HEK293 (cell line): ENCODE measurements around the gene AXIN1.

ENCODE experiments used
- CTCF ChIA-PET: fragments of 350-600 bp; formaldehyde crosslinking; extraction: SDS; loops from one replicate; lab custom pipeline; 2021; ENCODE audit warnings: antibody characterized with exemption; lab: Yijun Ruan, JAX
- POLR2A ChIA-PET: fragments of 300-600 bp; formaldehyde crosslinking; extraction: SDS; loops from one replicate; lab custom pipeline; 2020; ENCODE audit warnings: antibody characterized with exemption, inconsistent platforms; lab: Yijun Ruan, JAX
- H3K27ac ChIP-seq: fragments of 200-500 bp; sonication (Bioruptor generic); 2 replicates; pipeline ENCODE4 v1.5.1; 2014; ENCODE audit warnings: low read depth, low read length, control low read depth, inconsistent platforms; ENCODE audit errors: extremely low read depth
- H3K36me3 ChIP-seq, 2 experiments: fragments of 200-500 bp in 1 of 2; sonication (Bioruptor generic) in 1 of 2; 1 replicate in 1 of 2; 2 replicates in 1 of 2; pipeline ENCODE4 v1.5.1; 2014 to 2017; ENCODE audit warnings: inconsistent platforms in 2 of 2, low read length in 2 of 2; ENCODE audit not compliant: control insufficient read depth in 2 of 2, insufficient read depth in 1 of 2
- H3K4me1 ChIP-seq: fragments of 200-500 bp; sonication (Bioruptor generic); 2 replicates; pipeline ENCODE4 v1.5.1; 2014; ENCODE audit warnings: mild to moderate bottlenecking, low read length, inconsistent platforms; ENCODE audit not compliant: control insufficient read depth, insufficient read depth
- H3K4me3 ChIP-seq: 2 replicates; pipeline ENCODE4 v1.5.1; 2011; ENCODE audit warnings: low read depth, mild to moderate bottlenecking, control low read depth, low read length, moderate library complexity
- H3K9me3 ChIP-seq: fragments of 200-500 bp; sonication (Bioruptor generic); 2 replicates; pipeline ENCODE4 v1.5.1; 2014; ENCODE audit warnings: low read depth, low read length, inconsistent platforms; ENCODE audit not compliant: control insufficient read depth, insufficient read depth
- CTCF ChIP-seq: fragments of 450-650 bp; formaldehyde crosslinking; IDR thresholded peaks from 2 replicates; pipeline ENCODE4 v1.5.1; 2016; ENCODE audit warnings: missing biosample characterization, missing genetic modification characterization
- GFI1B ChIP-seq: fragments of 450-650 bp; formaldehyde crosslinking; IDR thresholded peaks from 2 replicates; pipeline ENCODE4 v1.5.1; 2016; ENCODE audit warnings: missing biosample characterization, missing genetic modification characterization
- SALL2 ChIP-seq: fragments of 450-650 bp; formaldehyde crosslinking; IDR thresholded peaks from 2 replicates; pipeline ENCODE4 v1.5.0; 2017; ENCODE audit warnings: missing biosample characterization, mild to moderate bottlenecking, missing genetic modification characterization, borderline replicate concordance
- SETDB1 ChIP-seq: IDR thresholded peaks from one replicate; pipeline ENCODE4 v1.6.1; 2017; ENCODE audit warnings: mild to moderate bottlenecking, low read length, moderate library complexity, mixed read lengths; ENCODE audit not compliant: insufficient read length
- YY1 ChIP-seq: fragments of 450-650 bp; formaldehyde crosslinking; IDR thresholded peaks from 2 replicates; pipeline ENCODE4 v1.5.1; 2018; ENCODE audit warnings: missing biosample characterization, missing genetic modification characterization
- ZEB2 ChIP-seq: fragments of 450-650 bp; formaldehyde crosslinking; IDR thresholded peaks from 2 replicates; pipeline ENCODE4 v1.5.1; 2016; ENCODE audit warnings: missing biosample characterization, missing genetic modification characterization
- ZNF10 ChIP-seq: fragments of 450-650 bp; formaldehyde crosslinking; IDR thresholded peaks from 2 replicates; pipeline ENCODE4 v1.5.1; 2017; ENCODE audit warnings: missing biosample characterization, missing genetic modification characterization
- ZNF133 ChIP-seq: fragments of 450-650 bp; formaldehyde crosslinking; IDR thresholded peaks from 2 replicates; pipeline ENCODE4 v1.5.1; 2016; ENCODE audit warnings: missing biosample characterization, missing genetic modification characterization
- ZNF239 ChIP-seq: fragments of 450-650 bp; formaldehyde crosslinking; IDR thresholded peaks from 2 replicates; pipeline ENCODE4 v1.5.1; 2016; ENCODE audit warnings: missing biosample characterization, missing genetic modification characterization
- ZNF366 ChIP-seq: fragments of 450-650 bp; formaldehyde crosslinking; conservative IDR thresholded peaks from 2 replicates; pipeline ENCODE4 v1.5.1; 2016; ENCODE audit warnings: missing biosample characterization, missing genetic modification characterization
- ZNF404 ChIP-seq: fragments of 450-650 bp; formaldehyde crosslinking; IDR thresholded peaks from 2 replicates; pipeline ENCODE4 v1.5.1; 2017; ENCODE audit warnings: missing biosample characterization, missing genetic modification characterization
- ZNF473 ChIP-seq: fragments of 450-650 bp; formaldehyde crosslinking; IDR thresholded peaks from 2 replicates; pipeline ENCODE4 v1.5.1; 2017; ENCODE audit warnings: missing biosample characterization, missing genetic modification characterization
- ZNF514 ChIP-seq: fragments of 450-650 bp; formaldehyde crosslinking; IDR thresholded peaks from 2 replicates; pipeline ENCODE4 v1.5.1; 2016; ENCODE audit warnings: missing biosample characterization, missing genetic modification characterization
- ZNF529 ChIP-seq: fragments of 450-650 bp; formaldehyde crosslinking; IDR thresholded peaks from 2 replicates; pipeline ENCODE4 v1.5.1; 2017; ENCODE audit warnings: missing genetic modification characterization, missing biosample characterization; ENCODE audit not compliant: insufficient replicate concordance
- ZNF549 ChIP-seq: fragments of 450-650 bp; IDR thresholded peaks from 2 replicates; pipeline ENCODE4 v1.5.1; 2018; ENCODE audit warnings: missing biosample characterization, missing genetic modification characterization, mild to moderate bottlenecking, inconsistent platforms, moderate library complexity
- ZNF626 ChIP-seq: fragments of 450-650 bp; sonication (Bioruptor Pico); formaldehyde crosslinking; IDR thresholded peaks from 2 replicates; pipeline ENCODE4 v1.5.1; 2018; ENCODE audit warnings: missing biosample characterization, missing genetic modification characterization, inconsistent platforms
- ZNF639 ChIP-seq: fragments of 450-650 bp; formaldehyde crosslinking; IDR thresholded peaks from 2 replicates; pipeline ENCODE4 v1.5.1; 2016; ENCODE audit warnings: missing biosample characterization, missing genetic modification characterization
- ZNF664 ChIP-seq: fragments of 450-650 bp; formaldehyde crosslinking; IDR thresholded peaks from 2 replicates; pipeline ENCODE4 v1.5.1; 2016; ENCODE audit warnings: missing biosample characterization, missing genetic modification characterization
- ZNF677 ChIP-seq: fragments of 450-650 bp; IDR thresholded peaks from 2 replicates; pipeline ENCODE4 v1.5.0; 2018; ENCODE audit warnings: missing biosample characterization, mild to moderate bottlenecking, missing genetic modification characterization, moderate library complexity
- ZNF707 ChIP-seq: fragments of 450-650 bp; formaldehyde crosslinking; IDR thresholded peaks from 2 replicates; pipeline ENCODE4 v1.5.1; 2016; ENCODE audit warnings: missing biosample characterization, missing genetic modification characterization
- TF ChIP-seq, protein P1 (sequence below): fragments of 450-650 bp; formaldehyde crosslinking; IDR thresholded peaks from 2 replicates; pipeline ENCODE4 v1.5.1; 2016; ENCODE audit warnings: missing biosample characterization, missing genetic modification characterization, low read depth
- TF ChIP-seq, protein P2 (sequence below): fragments of 450-650 bp; formaldehyde crosslinking; IDR thresholded peaks from 2 replicates; pipeline ENCODE4 v1.5.1; 2016; ENCODE audit warnings: missing biosample characterization, missing genetic modification characterization

Gene AXIN1

GRCh38 chr16:346587-346986 is 5.9 kb downstream of the AXIN1 start (continued):
- TF ChIP-seq, protein P1, sequence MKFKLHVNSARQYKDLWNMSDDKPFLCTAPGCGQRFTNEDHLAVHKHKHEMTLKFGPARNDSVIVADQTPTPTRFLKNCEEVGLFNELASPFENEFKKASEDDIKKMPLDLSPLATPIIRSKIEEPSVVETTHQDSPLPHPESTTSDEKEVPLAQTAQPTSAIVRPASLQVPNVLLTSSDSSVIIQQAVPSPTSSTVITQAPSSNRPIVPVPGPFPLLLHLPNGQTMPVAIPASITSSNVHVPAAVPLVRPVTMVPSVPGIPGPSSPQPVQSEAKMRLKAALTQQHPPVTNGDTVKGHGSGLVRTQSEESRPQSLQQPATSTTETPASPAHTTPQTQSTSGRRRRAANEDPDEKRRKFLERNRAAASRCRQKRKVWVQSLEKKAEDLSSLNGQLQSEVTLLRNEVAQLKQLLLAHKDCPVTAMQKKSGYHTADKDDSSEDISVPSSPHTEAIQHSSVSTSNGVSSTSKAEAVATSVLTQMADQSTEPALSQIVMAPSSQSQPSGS: no peak
- TF ChIP-seq, protein P2, sequence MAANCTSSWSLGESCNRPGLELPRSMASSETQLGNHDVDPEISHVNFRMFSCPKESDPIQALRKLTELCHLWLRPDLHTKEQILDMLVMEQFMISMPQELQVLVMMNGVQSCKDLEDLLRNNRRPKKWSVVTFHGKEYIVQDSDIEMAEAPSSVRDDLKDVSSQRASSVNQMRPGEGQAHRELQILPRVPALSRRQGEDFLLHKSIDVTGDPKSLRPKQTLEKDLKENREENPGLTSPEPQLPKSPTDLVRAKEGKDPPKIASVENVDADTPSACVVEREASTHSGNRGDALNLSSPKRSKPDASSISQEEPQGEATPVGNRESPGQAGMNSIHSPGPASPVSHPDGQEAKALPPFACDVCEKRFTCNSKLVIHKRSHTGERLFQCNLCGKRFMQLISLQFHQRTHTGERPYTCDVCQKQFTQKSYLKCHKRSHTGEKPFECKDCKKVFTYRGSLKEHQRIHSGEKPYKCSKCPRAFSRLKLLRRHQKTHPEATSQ (tag by site-specific recombination): no peak

DNA sequence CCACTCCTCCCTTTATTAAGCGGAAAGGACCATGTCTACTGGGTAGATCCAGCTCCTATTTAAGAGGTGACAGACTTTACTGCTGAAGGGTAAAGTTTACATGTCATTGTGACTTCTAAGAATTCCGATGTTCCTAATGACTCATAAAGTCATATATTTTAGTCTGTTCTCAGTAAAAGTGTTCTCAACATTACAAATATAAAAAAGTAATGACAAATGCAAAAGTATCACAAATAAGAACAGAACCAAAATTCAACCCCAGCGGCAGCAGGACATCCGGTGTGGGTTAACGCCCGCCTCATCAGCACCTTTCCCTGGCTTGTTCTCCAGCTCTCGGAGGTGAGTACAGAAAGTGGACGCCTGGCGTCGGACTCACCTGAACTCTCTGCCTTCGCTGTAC is 6.8 kb downstream of the AXIN1 start:
- TF ChIP-seq ZNF529 (tag by site-specific recombination): no peak
- TF ChIP-seq CTCF (tag by site-specific recombination): no peak
- no peak for TF ChIP-seq YY1 (tag by site-specific recombination)
- TF ChIP-seq ZNF404 (tag by site-specific recombination): no peak
- no peak for TF ChIP-seq ZEB2 (tag by site-specific recombination)
- TF ChIP-seq SALL2: no peak
- TF ChIP-seq ZNF10 (tag by site-specific recombination): no peak
- no peak for TF ChIP-seq ZNF133 (tag by site-specific recombination)
- TF ChIP-seq ZNF707 (tag by site-specific recombination): no peak
- TF ChIP-seq ZNF639: no peak
- TF ChIP-seq ZNF664: no peak
- no peak for TF ChIP-seq ZNF366
- TF ChIP-seq ZNF677: no peak
- no peak for TF ChIP-seq ZNF473 (tag by site-specific recombination)
- TF ChIP-seq ZNF239 (tag by site-specific recombination): no peak
- TF ChIP-seq ZNF626 (tag by site-specific recombination): no peak
- TF ChIP-seq GFI1B (tag by site-specific recombination): no peak
- TF ChIP-seq SETDB1: no peak
- no peak for TF ChIP-seq ZNF514 (tag by site-specific recombination)
- TF ChIP-seq ZNF549 (tag by site-specific recombination): no peak
- Histone ChIP-seq H3K36me3 (peaks cover 16 to 53% of the 10 kb centered on the region in 2 experiments; a peak in 2 of 3 replicates), H3K4me1 (0 out of 2 replicates have a peak, but pooled peaks cover 2% of the 10 kb centered on the region), H3K4me3 (no peak overlapping the region), H3K27ac (no peak overlapping the region), H3K9me3 (no peaks in the 10 kb centered on the region)
- ChIA-PET CTCF (no interaction called here), POLR2A (interaction anchor here (1.2 kb wide), 1 partner anchor 110 kb away, joined by 3 read pairs; no protein-coding TSS in a partner anchor)
